HFF-Myc (cell line): ENCODE results near the gene ACOX3.
"Not testable (repeated sequence)": the region's sequence is repeated elsewhere in the genome, so short reads cannot be mapped to it uniquely, and the experiment has no call there.

Source experiments
- DNase-seq: peaks from one replicate; pipeline ENCODE4 v3.0.0-alpha.2; 2011; ENCODE audit warnings: low read depth; ENCODE audit errors: extremely low read depth
- H3K4me3 ChIP-seq: replicated peaks from 2 replicates; pipeline ENCODE4 v1.5.1; 2011; ENCODE audit warnings: low read depth, mild to moderate bottlenecking, control low read depth, low read length
- CTCF ChIP-seq: IDR thresholded peaks from 2 replicates; pipeline ENCODE4 v1.5.1; 2012; ENCODE audit warnings: mild to moderate bottlenecking, low read depth, low read length, control low read depth; ENCODE audit errors: missing control alignments

ACOX3 gene

DNA sequence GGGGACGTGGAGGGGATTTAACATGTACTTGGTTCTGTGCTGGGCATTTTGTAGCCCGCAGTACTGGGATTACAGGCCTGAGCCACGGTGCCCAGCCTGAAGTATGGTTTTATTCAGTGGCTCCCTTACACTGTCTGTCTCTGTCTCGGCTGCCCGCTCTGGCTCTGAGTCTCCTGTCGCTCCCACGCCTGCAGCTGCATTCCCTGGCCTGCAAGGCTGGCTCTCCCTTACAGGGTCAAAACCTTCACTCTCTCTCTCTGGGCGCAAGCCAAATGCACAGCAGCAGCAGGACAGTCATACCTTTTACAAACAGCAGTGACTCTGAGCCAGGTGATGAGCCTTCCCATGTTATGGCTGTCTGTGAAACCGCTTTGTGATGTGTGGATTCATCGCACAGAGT lies 98.8 kb downstream of the ACOX3 start:
- H3K4me3 ChIP-seq = no peak overlapping the region
- no peak for TF ChIP-seq CTCF
- no peak for DNase-seq

GRCh38 chr4:8341281-8341680 lies 99.2 kb downstream of the ACOX3 start:
- DNase-seq, H3K4me3 ChIP-seq: not testable (repeated sequence)

DNA sequence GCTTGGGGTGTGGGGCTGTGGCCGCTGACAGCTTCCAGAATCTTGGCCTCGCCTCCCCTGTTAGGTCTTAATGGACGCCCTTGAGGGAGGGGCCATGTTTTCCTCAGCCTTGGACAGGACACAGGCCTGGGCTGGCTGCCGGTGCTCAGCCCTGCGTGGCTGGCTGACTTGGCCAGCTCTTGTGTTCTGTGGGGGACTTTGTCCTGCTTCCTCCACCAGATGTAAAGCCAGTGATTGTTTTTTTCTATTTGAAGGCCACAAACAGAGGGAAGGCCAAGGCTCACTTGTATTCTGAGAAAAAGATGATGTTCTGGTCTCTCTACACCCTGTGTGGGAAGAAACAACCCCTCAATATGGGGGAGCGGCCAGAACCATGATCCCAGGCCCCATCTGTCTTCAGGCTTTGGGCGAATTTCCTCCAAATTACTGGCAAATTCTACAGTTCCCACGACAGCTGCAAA lies 99.7 kb downstream of the ACOX3 start:
- no peak for DNase-seq
- TF ChIP-seq CTCF = no peak
- no peak overlapping the region for H3K4me3 ChIP-seq

DNA sequence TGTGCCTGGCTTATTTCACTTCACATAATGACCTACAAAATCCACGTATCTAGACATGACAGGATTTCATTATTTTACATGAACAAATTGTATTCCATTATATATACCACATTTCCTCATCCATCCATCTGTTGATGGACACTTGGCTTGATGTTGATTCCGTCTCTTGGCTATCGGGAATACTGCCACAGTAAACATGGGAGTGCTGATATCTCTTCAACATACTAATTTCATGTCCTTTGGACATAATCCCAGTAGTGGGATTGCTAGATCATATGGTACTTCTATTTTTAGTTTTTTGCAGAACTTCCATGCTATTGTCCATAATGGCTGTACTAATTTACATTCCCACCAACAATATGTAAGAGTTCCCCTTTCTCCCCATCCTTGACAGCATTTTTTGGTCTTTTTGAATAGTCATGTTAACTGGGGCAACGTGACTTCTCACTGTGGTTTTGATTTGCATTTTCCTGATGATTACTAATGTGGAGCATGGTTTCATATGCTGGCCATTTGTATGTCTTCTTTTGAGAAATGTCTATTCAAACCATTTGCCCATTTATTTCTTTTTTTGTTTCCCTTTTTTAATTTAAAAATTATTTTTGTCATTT lies 102.1 kb downstream of the ACOX3 start:
- no peak for TF ChIP-seq CTCF

GRCh38 chr4:8336412-8337075 lies 104.0 kb downstream of the ACOX3 start:
- DNase-seq = peak; percentile 22
- no peak overlapping the region for H3K4me3 ChIP-seq
- no peak for TF ChIP-seq CTCF

More for the DNA sequence above, 102.1 kb downstream of the ACOX3 start:
- DNase-seq = no peak
- no peak overlapping the region for H3K4me3 ChIP-seq

- no peak for DNase-seq
- no peak for TF ChIP-seq CTCF
- no peak overlapping the region for H3K4me3 ChIP-seq
Observed at GRCh38 chr4:8335848-8336247, 104.7 kb downstream of the ACOX3 start.

- TF ChIP-seq CTCF = no peak
- no peak for DNase-seq
- H3K4me3 ChIP-seq = no peak overlapping the region
Observed at GRCh38 chr4:8334786-8335460, 105.6 kb downstream of the ACOX3 start.
